Activated B cell treated with CpG ODN at 0.5 μM for 24 hours (primary cell): Measurements from ENCODE around the gene VPS35L. TPM values are rescaled to one million over a fixed set of nuclear protein-coding genes. Genes with fewer than 3 reads are reported as not detected.

Experiments used
- ATAC-seq: fragments of 200-7000 bp; cut with Tn5 transposase; one replicate; pipeline ENCODE4 v1.10.0; 2021; ENCODE audit warnings: low read depth, mild to moderate bottlenecking, moderate library complexity
- CTCF ChIA-PET: fragments of 350-600 bp; sonication (Branson Sonifier 250); formaldehyde crosslinking; loops from one replicate; lab custom pipeline; 2021; ENCODE audit warnings: antibody characterized with exemption; lab: Charles Lee
- POLR2A ChIA-PET: fragments of 350-600 bp; sonication (Branson Sonifier 250); formaldehyde crosslinking; loops from one replicate; lab custom pipeline; 2021; ENCODE audit warnings: antibody characterized with exemption; lab: Charles Lee
- DNase-seq: peaks from one replicate; pipeline ENCODE4 v3.0.0; 2022
- H3K27ac Mint-ChIP-seq: one replicate; pipeline ENCODE4 v1.8.0; 2020; ENCODE audit warnings: mixed read lengths
- H3K27me3 Mint-ChIP-seq: one replicate; pipeline ENCODE4 v1.8.0; 2021; ENCODE audit warnings: mixed read lengths
- H3K36me3 Mint-ChIP-seq: one replicate; pipeline ENCODE4 v1.8.0; 2021; ENCODE audit warnings: low read depth, mixed read lengths
- H3K4me1 Mint-ChIP-seq: one replicate; pipeline ENCODE4 v1.8.0; 2021; ENCODE audit warnings: mixed read lengths
- H3K4me3 Mint-ChIP-seq: one replicate; pipeline ENCODE4 v1.8.0; 2020; ENCODE audit warnings: mild to moderate bottlenecking, mixed read lengths
- H3K9me3 Mint-ChIP-seq: one replicate; pipeline ENCODE4 v1.8.0; 2020; ENCODE audit warnings: mixed read lengths
- CTCF ChIP-seq: fragments of 200-600 bp; IDR thresholded peaks from one replicate; pipeline ENCODE4 v1.8.0; 2022; ENCODE audit warnings: antibody characterized with exemption, mild to moderate bottlenecking
- intact Hi-C: fragments of 100-400 bp; cut with micrococcal nuclease; formaldehyde crosslinking; loops from one replicate; pipeline ENCODE4 v1.15.1; 2024
- total RNA-seq: library from RNA; stranded (reverse); gene quantifications from 2 replicates; pipeline ENCODE4 v1.2.3, GENCODE V29; 2022

Gene VPS35L
- total RNA-seq, 1 donor from 2014 or later: 66.0 TPM

- H3K4me3 Mint-ChIP-seq: no peak overlapping the region
- peaks cover 66% of the 10 kb centered on the region for H3K36me3 Mint-ChIP-seq
- TF ChIP-seq CTCF: no peak
- no peak overlapping the region for H3K27ac Mint-ChIP-seq
- no peaks in the 10 kb centered on the region for H3K9me3 Mint-ChIP-seq
- ChIA-PET CTCF (no interaction called here), POLR2A (no interaction called here)
- H3K27me3 Mint-ChIP-seq: no peaks in the 10 kb centered on the region
- intact Hi-C loops: no loop called here
- no peak for ATAC-seq
- peaks cover 10% of the 10 kb centered on the region for H3K4me1 Mint-ChIP-seq
- DNase-seq: no peak
These were observed 156.1 kb downstream of the VPS35L start for GRCh38 chr16:19711643-19712042.

GRCh38 chr16:19712418-19713058, 157.0 kb downstream of the VPS35L start:
- Mint-ChIP-seq H3K4me1 (peaks cover 18% of the 10 kb centered on the region), H3K36me3 (peaks cover 65% of the 10 kb centered on the region), H3K27me3 (no peaks in the 10 kb centered on the region), H3K9me3 (no peaks in the 10 kb centered on the region), H3K27ac (no peak overlapping the region), H3K4me3 (no peak overlapping the region)
- TF ChIP-seq CTCF: no peak
- intact Hi-C loops: no loop called here
- DNase-seq: no peak
- POLR2A ChIA-PET: no interaction called here
- ATAC-seq: no peak
- CTCF ChIA-PET: no interaction called here

- peaks cover 64% of the 10 kb centered on the region for H3K36me3 Mint-ChIP-seq
- intact Hi-C loops: no loop called here
- DNase-seq (no peak), ATAC-seq (no peak)
- ChIA-PET POLR2A (no interaction called here), CTCF (no interaction called here)
- no peaks in the 10 kb centered on the region for H3K27me3 Mint-ChIP-seq
- no peak overlapping the region for H3K4me3 Mint-ChIP-seq
- no peaks in the 10 kb centered on the region for H3K9me3 Mint-ChIP-seq
- no peak overlapping the region for H3K27ac Mint-ChIP-seq
- TF ChIP-seq CTCF: no peak
- H3K4me1 Mint-ChIP-seq: peaks cover 20% of the 10 kb centered on the region
These were observed 158.2 kb downstream of the VPS35L start for GRCh38 chr16:19713697-19714096.

GRCh38 chr16:19715566-19715965, 160.1 kb downstream of the VPS35L start:
- H3K27ac Mint-ChIP-seq: no peak overlapping the region
- intact Hi-C loops: loop anchor here (5.0 kb wide), 2 partner anchors 193 to 648 kb away; partner anchors contain the start of genes CCP110, COQ7 and GDE1

More at GRCh38 chr16:19715566-19715965, 160.1 kb downstream of the VPS35L start:
- ChIA-PET CTCF (no interaction called here), POLR2A (interaction anchor here (1.0 kb wide), 1 partner anchor 925 kb away, joined by 11 read pairs; the partner anchor contains the start of gene RPS15A)
- no peak for TF ChIP-seq CTCF
- no peak for DNase-seq
- Mint-ChIP-seq H3K9me3 (no peaks in the 10 kb centered on the region), H3K4me3 (no peak overlapping the region), H3K36me3 (peaks cover 45% of the 10 kb centered on the region), H3K27me3 (no peaks in the 10 kb centered on the region), H3K4me1 (peaks cover 24% of the 10 kb centered on the region)
- no peak for ATAC-seq
